ENCODE results near the gene UBTF.

UBTF gene

GRCh38 chr17:44199553-44200477, 19.7 kb downstream of the UBTF start, which contains the start of gene ATXN7L3:
Gene ATXN7L3 (minus strand): TSS chr17:44199884. CDS start chr17:44198070, 1,814 bp downstream.
- DNase-seq (ENCODE audit: low read depth, low spot score), result peak; percentile 87
- peak within 1 kb of the TSS; percentile 98 for H3K27ac ChIP-seq

- peak overlapping the region; percentile 98 for H3K27ac ChIP-seq
- DNase-seq (ENCODE audit: low read depth, low spot score), result no peak
These were observed 20.5 kb downstream of the UBTF start for GRCh38 chr17:44198721-44199552.

GRCh38 chr17:44197980-44198720, 21.3 kb downstream of the UBTF start:
- peak overlapping the region; percentile 98 for H3K27ac ChIP-seq
- DNase-seq (ENCODE audit: low read depth, low spot score), result no peak

- DNase-seq (ENCODE audit: low read depth, low spot score), result no peak
- no peak overlapping the region for H3K27ac ChIP-seq
These were observed 22.4 kb downstream of the UBTF start for GRCh38 chr17:44197107-44197506.

- DNase-seq (ENCODE audit: low read depth, low spot score), result no peak
- peak overlapping the region; percentile 46 for H3K27ac ChIP-seq
These were observed 26.0 kb downstream of the UBTF start for GRCh38 chr17:44193326-44194084.

- peak overlapping the region; percentile 46 for H3K27ac ChIP-seq
- no peak for DNase-seq (ENCODE audit: low read depth, low spot score)
These were observed 26.7 kb downstream of the UBTF start for GRCh38 chr17:44192750-44193149.

GRCh38 chr17:44191941-44192496, 27.5 kb downstream of the UBTF start:
- peak overlapping the region; percentile 46 for H3K27ac ChIP-seq
- no peak for DNase-seq (ENCODE audit: low read depth, low spot score)

- no peak for DNase-seq (ENCODE audit: low read depth, low spot score)
- no peak overlapping the region for H3K27ac ChIP-seq
These were observed 28.1 kb downstream of the UBTF start for GRCh38 chr17:44191369-44191768.

GRCh38 chr17:44190481-44190880, 29.0 kb downstream of the UBTF start:
- no peak for DNase-seq (ENCODE audit: low read depth, low spot score)
- H3K27ac ChIP-seq, result no peak overlapping the region

GRCh38 chr17:44188576-44189403, 30.7 kb downstream of the UBTF start:
- no peak for DNase-seq (ENCODE audit: low read depth, low spot score)
- no peak overlapping the region for H3K27ac ChIP-seq

- no peak for DNase-seq (ENCODE audit: low read depth, low spot score)
- H3K27ac ChIP-seq, result peak overlapping the region; percentile 95
These were observed 32.2 kb downstream of the UBTF start for GRCh38 chr17:44187131-44187899.

- peak; percentile 97 for DNase-seq (ENCODE audit: low read depth, low spot score)
- H3K27ac ChIP-seq, result peak within 1 kb of the TSS; percentile 95
These were observed 33.0 kb downstream of the UBTF start, which contains the start of gene TMUB2 for GRCh38 chr17:44186307-44187130. Gene TMUB2 (plus strand): TSS chr17:44186972. CDS start chr17:44187709, 737 bp downstream.

GRCh38 chr17:44184212-44184810, 35.2 kb downstream of the UBTF start:
- no peak for DNase-seq (ENCODE audit: low read depth, low spot score)
- H3K27ac ChIP-seq, result no peak overlapping the region

GRCh38 chr17:44183024-44183423, 36.5 kb downstream of the UBTF start:
- DNase-seq (ENCODE audit: low read depth, low spot score), result no peak

GRCh38 chr17:44178133-44178532, 41.3 kb downstream of the UBTF start:
- no peak overlapping the region for H3K27ac ChIP-seq
- DNase-seq (ENCODE audit: low read depth, low spot score), result no peak

More at GRCh38 chr17:44183024-44183423, 36.5 kb downstream of the UBTF start:
- no peak overlapping the region for H3K27ac ChIP-seq

GRCh38 chr17:44177640-44178039, 41.8 kb downstream of the UBTF start:
- DNase-seq (ENCODE audit: low read depth, low spot score), result no peak
- no peak overlapping the region for H3K27ac ChIP-seq
